HepG2 (cell line): ENCODE data around the gene AP3B1. TPM values are rescaled to one million over a fixed set of nuclear protein-coding genes. Genes with fewer than 3 reads are reported as not detected.

Source experiments
- ADNP ChIP-seq: sonication (generic); formaldehyde crosslinking; IDR thresholded peaks from 2 replicates; pipeline ENCODE4 v1.4.0; 2020; ENCODE audit warnings: missing genetic modification reagents
- BCLAF1 ChIP-seq: fragments of 450-650 bp; IDR thresholded peaks from 2 replicates; pipeline ENCODE4 v1.6.1; 2017; ENCODE audit warnings: mild to moderate bottlenecking
- CBX5 ChIP-seq: sonication (generic); formaldehyde crosslinking; IDR thresholded peaks from 2 replicates; pipeline ENCODE4 v1.4.0; 2020; ENCODE audit warnings: missing genetic modification reagents, borderline replicate concordance
- DDIT3 ChIP-seq: sonication (generic); formaldehyde crosslinking; IDR thresholded peaks from 2 replicates; pipeline ENCODE4 v1.4.0; 2020; ENCODE audit warnings: mild to moderate bottlenecking, missing genetic modification reagents
- ESRRA ChIP-seq: sonication (generic); formaldehyde crosslinking; IDR thresholded peaks from 2 replicates; pipeline ENCODE4 v1.5.1; 2020; ENCODE audit warnings: mild to moderate bottlenecking, low read depth, missing genetic modification reagents
- FOXO1 ChIP-seq: sonication (generic); formaldehyde crosslinking; IDR thresholded peaks from 2 replicates; pipeline ENCODE4 v1.4.0; 2020; ENCODE audit warnings: missing genetic modification reagents
- NFAT5 ChIP-seq: sonication (generic); formaldehyde crosslinking; IDR thresholded peaks from 2 replicates; pipeline ENCODE4 v1.4.0; 2020; ENCODE audit warnings: missing genetic modification reagents
- RBM39 ChIP-seq: fragments of 200-400 bp; formaldehyde crosslinking; IDR thresholded peaks from one replicate; pipeline ENCODE4 v1.6.1; 2018; ENCODE audit warnings: antibody characterized with exemption, mild to moderate bottlenecking, low read depth, low read length; ENCODE audit not compliant: poor library complexity, severe bottlenecking
- RCOR2 ChIP-seq: IDR thresholded peaks from 2 replicates; pipeline ENCODE4 v1.6.1; 2016; ENCODE audit warnings: missing biosample characterization, missing genetic modification reagents
- SMAD3 ChIP-seq: sonication (generic); formaldehyde crosslinking; IDR thresholded peaks from 2 replicates; pipeline ENCODE4 v1.4.0; 2020; ENCODE audit warnings: missing genetic modification reagents
- SNAPC2 ChIP-seq: sonication (generic); formaldehyde crosslinking; IDR thresholded peaks from 2 replicates; pipeline ENCODE4 v1.8.1; 2022; ENCODE audit warnings: mild to moderate bottlenecking, missing genetic modification reagents
- SOX5 ChIP-seq: IDR thresholded peaks from 2 replicates; pipeline ENCODE4 v1.6.1; 2016; ENCODE audit warnings: borderline replicate concordance
- TARDBP ChIP-seq: sonication (generic); formaldehyde crosslinking; IDR thresholded peaks from 2 replicates; pipeline ENCODE4 v1.8.0; 2022; ENCODE audit warnings: mild to moderate bottlenecking, missing genetic modification reagents
- YEATS4 ChIP-seq: sonication (generic); formaldehyde crosslinking; IDR thresholded peaks from 2 replicates; pipeline ENCODE4 v1.4.0; 2020; ENCODE audit warnings: missing genetic modification reagents, borderline replicate concordance
- ZFP37 ChIP-seq: sonication (generic); formaldehyde crosslinking; IDR thresholded peaks from 2 replicates; pipeline ENCODE4 v1.4.0; 2020; ENCODE audit warnings: missing genetic modification reagents, borderline replicate concordance
- ZNF282 ChIP-seq: fragments of 450-650 bp; IDR thresholded peaks from 2 replicates; pipeline ENCODE4 v1.6.1; 2018; ENCODE audit not compliant: partially characterized antibody
- ZNF331 ChIP-seq: sonication (generic); formaldehyde crosslinking; IDR thresholded peaks from 2 replicates; pipeline ENCODE4 v1.4.0; 2020; ENCODE audit warnings: missing genetic modification reagents
- ZNF414 ChIP-seq: sonication (generic); formaldehyde crosslinking; IDR thresholded peaks from 2 replicates; pipeline ENCODE4 v1.5.0; 2020; ENCODE audit warnings: missing genetic modification reagents
- ZNF598 ChIP-seq: sonication (generic); formaldehyde crosslinking; IDR thresholded peaks from 2 replicates; pipeline ENCODE4 v1.5.1; 2020; ENCODE audit warnings: mild to moderate bottlenecking, missing genetic modification reagents, borderline replicate concordance
- polyA plus RNA-seq, 8 experiments: library from polyadenylated mRNA; depleted of rRNA in 3 of 8; stranded (reverse) in 7 of 8; unstranded in 1 of 8; fragments of >200 nt; fragmentation: Illumina TruSeq in 4 of 8; extraction: Trizol in 4 of 8; gene quantifications; 2 replicates each; pipeline versions ENCODE4 v1.2.1 to v1.2.3, GENCODE V29; 2011 to 2016; ENCODE audit warnings: low read depth in 4 of 8, missing spikeins in 1 of 8, mixed read lengths in 1 of 8; ENCODE audit not compliant: insufficient read depth in 1 of 8
- total RNA-seq, 5 experiments: library from RNA; depleted of rRNA; stranded (reverse); fragments of >200 nt; fragmentation: Illumina TruSeq; extraction: Trizol; gene quantifications; 2 replicates each; pipeline ENCODE4 v1.2.3, GENCODE V29; 2016; ENCODE audit warnings: low read depth in 1 of 5

Gene AP3B1
- total and polyA plus RNA-seq, 2 of the 13 experiments (the other 11 are each of a cell fraction or from before 2014, with no cell fraction given), result 37.7 to 51.2 TPM

GRCh38 chr5:78274540-78275197 lies 19.8 kb downstream of the AP3B1 start (continued):
- 0 out of 2 replicates have a peak, but pooled peaks have one; percentile 34 for TF ChIP-seq ADNP (CRISPR knock-in tag)
- TF ChIP-seq ZNF331 (CRISPR knock-in tag), result peak; percentile 17; the same call in 1 of the 2 replicates
- no peak; the same call in 1 of the 2 replicates for TF ChIP-seq TARDBP (CRISPR knock-in tag)
- TF ChIP-seq RCOR2 (CRISPR knock-in tag), result peak; percentile 42; the same call in 1 of the 2 replicates
- no peak for TF ChIP-seq ESRRA
- no peak for TF ChIP-seq ZNF282
- no peak for TF ChIP-seq RBM39
- peak; percentile 58; the same call in 1 of the 2 replicates for TF ChIP-seq FOXO1
- peak; percentile 82 for TF ChIP-seq SOX5 (CRISPR knock-in tag)
- no peak for TF ChIP-seq BCLAF1
- TF ChIP-seq YEATS4 (CRISPR knock-in tag), result 0 out of 2 replicates have a peak, but pooled peaks have one; percentile 63
- TF ChIP-seq DDIT3 (CRISPR knock-in tag), result no peak
- 0 out of 2 replicates have a peak, but pooled peaks have one; percentile 31 for TF ChIP-seq CBX5
- no peak for TF ChIP-seq ZNF598
- peak; percentile 73; the same call in 1 of the 2 replicates for TF ChIP-seq SMAD3 (CRISPR knock-in tag)
- TF ChIP-seq NFAT5 (CRISPR knock-in tag), result no peak
- no peak for TF ChIP-seq ZFP37 (CRISPR knock-in tag)
- peak; percentile 43; the same call in 1 of the 2 replicates for TF ChIP-seq ZNF414
- peak; percentile 69; the same call in 1 of the 2 replicates for TF ChIP-seq SNAPC2 (CRISPR knock-in tag)
